ENCODE data around the gene IL1R1.
A peak's percentile ranks its signal among the peaks of the same experiment; 100 is the strongest.
"Not testable (repeated sequence)": the region's sequence is repeated elsewhere in the genome, so short reads cannot be mapped to it uniquely, and the experiment has no call there.

Gene IL1R1, protein sequence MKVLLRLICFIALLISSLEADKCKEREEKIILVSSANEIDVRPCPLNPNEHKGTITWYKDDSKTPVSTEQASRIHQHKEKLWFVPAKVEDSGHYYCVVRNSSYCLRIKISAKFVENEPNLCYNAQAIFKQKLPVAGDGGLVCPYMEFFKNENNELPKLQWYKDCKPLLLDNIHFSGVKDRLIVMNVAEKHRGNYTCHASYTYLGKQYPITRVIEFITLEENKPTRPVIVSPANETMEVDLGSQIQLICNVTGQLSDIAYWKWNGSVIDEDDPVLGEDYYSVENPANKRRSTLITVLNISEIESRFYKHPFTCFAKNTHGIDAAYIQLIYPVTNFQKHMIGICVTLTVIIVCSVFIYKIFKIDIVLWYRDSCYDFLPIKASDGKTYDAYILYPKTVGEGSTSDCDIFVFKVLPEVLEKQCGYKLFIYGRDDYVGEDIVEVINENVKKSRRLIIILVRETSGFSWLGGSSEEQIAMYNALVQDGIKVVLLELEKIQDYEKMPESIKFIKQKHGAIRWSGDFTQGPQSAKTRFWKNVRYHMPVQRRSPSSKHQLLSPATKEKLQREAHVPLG

DNA sequence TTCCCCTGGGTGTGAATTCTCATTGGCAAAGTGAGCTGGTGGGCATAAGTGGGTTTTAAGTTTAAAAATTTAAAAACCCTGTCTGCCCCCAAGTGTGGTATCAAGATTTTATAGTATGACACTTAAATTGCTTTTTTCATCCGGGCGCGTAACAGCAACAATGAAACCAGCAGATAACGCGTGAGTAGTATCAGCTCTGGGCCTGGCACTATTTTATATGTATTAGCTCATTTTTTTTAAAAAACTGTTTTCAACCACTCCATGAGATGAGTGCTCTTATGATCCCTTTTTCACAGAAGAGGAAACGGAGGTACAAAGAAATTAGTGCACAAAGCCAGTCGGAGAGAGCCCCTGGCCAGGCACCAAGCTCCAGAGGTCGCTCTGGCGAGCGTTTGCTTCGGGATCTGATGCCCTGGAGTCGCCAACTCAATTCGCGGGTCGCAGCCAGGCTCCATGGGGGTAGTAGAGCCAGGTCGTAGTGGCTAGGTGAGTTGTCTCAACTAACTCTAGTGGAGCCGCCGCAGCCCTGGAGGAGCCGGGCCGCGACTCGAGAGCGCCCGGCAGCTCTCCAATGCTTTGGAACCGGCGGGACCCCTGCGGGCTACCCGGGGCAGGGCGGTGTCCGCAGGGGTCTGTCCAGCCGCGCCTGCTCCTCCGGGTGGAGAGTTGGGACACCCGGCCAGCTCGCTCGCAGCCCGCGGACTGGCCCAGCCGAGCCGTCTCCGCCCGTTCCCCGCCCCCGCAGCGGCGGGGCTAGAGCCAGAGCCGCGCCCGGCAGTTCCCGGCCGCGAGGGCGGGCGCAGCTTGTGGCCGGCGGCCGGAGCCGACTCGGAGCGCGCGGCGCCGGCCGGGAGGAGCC lies at the start of gene IL1R1:
Gene IL1R1, plus strand, starts transcription at position 777 of the 859 bp plus-strand sequence. CDS start 14,979 bp downstream, outside the sequence.
- DNase-seq = peak; percentile 88

DNA sequence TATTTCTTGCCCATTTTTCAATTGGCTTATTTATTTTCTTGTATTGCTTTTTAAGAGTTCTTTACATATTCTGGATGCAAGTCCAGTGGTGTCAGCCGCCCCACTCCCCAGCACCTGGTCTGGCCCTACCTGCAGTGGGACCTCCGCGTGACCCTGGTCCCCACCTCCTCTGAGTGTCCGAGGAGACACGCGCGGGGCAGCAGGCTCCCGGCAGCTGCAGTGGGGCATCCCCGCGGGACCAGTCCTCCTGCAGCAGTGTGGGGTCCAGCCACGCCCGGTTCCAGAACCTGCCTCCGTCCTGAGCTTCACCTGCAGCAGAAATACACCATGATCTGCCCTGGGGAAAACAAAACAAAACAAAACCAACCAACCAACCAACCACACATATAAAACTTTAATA lies 48.9 kb upstream of the IL1R1 start:
- DNase-seq = no peak

DNA sequence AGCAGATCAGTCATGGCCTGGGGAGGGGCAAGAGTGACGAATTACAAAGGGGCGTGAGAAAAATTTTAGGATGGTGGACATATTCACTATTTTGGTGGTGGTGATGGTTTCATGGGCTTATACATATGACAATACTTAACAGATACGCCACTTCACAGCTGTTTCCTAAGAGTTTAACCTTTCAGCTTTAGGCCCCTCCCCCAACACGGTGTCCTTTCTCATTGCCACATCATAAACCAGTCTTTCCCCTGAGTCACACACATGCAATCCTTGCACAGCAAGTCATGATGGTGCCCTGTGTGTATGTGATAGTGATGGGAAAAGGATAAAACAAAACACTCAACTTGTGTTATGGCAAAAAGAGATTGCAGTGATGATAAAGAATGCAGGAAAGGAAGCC lies 47.6 kb upstream of the IL1R1 start:
- peak; percentile 78 for DNase-seq

DNA sequence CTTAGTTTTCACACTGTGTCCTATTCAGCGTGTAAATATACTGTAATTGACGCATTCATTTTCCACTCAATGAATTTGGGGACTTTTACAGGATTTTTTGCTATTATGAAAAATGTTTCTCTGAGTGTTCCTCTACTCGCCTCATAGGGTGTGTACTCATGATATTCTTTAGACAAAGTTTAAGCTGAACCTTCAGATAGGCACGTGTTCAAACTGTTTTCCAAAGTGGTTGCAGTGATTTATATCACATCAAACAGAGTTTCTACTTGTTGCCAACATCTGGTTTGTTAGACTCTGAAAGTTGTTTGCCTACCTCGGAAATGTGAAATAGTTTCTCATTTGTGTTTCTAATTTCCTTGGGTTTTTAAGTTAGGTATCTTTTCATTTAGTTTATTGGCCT lies 46.4 kb upstream of the IL1R1 start:
- DNase-seq = no peak

DNA sequence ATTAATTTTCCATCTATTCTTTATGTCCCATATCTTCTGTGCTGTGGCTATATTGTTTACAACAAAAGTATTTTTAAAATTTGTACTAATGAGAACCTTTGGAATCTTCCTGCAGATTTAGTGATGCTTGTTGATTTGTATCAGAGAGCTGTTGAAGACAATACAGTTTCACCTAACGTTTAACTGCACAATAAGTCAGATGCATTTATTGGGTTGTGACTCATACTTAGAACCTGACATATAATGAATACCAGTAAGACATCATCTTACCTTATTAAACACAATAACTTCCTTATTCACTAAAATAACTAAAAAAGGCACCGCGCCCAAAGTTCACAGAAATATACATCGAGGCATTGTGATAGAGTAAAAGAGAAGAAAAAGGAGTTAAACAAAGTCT lies 43.8 kb upstream of the IL1R1 start:
- DNase-seq = no peak

DNA sequence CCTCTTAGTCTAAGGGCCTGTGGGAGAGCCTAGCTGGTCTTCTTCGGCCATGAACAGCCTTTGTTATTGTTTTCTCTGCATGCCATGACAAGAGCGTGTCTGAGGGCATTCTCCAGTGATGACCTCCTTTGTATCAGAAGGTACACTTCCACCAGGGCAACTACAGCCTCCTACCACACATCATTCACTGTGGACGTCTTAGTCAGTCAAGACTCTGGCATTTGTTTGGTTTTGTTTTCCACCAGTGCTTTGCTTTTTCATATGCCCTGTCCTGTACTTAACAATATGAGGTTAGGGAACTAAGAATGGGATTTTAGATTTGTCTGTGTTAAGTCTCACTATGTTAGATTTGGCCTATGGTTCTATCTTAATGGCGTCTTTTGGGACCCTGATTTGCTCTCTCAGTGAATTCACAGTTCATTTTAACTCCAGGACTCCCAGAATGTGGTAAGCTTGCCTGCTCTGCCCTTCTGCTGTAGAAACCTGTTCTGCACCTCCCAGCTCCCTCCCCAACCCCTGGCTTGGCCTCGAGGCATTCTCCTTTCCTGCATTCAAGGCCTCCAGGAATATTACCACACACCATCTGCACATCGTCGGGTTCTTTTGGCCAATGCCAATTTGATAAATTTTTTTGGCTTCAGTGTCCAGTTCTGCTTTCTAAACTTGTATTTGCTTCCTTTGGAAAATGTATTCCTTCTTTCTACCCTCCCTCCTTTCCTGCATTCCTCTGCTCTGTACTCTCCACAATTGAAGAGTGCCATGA lies 42.8 kb upstream of the IL1R1 start:
- DNase-seq = no peak

DNA sequence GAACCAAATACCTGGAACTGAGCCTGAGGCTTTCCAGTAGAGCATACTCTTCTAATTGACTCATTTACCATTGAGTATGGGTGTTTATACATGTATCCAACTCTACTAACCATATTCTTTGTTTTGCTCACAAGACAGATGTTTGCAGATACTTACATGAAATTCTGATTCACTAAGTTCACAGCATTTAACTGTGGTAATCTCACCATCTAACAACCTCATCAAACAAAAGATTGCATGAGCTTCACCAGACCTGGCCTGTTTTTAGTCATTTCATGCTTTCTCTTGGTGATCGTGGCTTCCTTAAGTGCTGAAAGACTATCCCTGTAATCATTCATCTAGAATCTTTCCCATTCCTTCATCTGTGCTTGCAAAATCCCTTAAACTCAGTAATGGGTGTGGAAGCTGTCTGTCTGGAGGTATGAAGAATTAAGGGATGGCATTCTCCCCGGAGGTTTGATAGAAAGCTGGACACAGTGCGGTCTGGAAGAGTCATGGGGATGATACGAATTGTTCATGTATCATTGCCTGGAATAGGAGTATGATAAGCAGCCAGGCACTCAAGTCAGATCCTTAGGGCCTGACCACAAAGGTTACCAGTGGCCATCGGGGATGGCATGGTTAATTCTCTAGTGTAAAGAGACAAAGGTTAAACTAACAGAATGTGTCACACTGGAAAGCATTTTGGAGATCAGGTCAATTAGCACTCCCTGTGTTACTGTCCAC lies 42.0 kb upstream of the IL1R1 start:
- no peak for DNase-seq

DNA sequence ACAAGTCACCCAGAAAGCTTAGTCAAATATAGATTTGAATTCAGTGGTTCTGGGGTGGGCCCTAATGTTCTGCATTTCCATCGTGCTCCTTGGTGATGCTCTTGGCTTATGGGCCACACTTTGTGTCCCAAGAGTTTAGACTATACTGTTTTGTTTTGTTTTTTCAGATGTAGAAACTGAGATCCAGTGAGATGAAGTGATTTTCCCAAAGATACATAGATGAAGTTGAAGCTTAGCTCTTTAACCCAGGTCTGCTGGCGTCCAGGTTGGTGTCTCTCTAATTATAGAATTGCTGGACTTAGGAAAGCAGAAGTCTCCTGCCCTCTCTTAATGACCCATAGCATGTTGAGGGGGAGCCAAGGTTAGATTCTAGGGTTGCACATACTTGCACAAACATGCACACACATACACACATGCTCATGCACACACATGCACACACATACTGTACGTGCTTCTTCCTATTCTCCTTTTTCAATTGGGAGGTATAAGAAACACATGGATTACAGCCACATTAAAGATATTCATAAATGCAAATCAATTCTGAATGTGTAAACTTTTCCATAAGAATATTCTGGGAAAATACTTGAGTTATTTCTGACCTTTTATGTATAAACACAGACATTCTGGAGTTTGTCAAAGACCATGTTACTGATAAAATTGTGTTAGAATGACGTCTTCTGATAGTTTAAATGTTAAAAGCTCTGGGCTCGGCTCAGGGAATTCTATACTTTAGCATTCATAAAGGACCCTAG lies 41.3 kb upstream of the IL1R1 start:
- DNase-seq = no peak

DNA sequence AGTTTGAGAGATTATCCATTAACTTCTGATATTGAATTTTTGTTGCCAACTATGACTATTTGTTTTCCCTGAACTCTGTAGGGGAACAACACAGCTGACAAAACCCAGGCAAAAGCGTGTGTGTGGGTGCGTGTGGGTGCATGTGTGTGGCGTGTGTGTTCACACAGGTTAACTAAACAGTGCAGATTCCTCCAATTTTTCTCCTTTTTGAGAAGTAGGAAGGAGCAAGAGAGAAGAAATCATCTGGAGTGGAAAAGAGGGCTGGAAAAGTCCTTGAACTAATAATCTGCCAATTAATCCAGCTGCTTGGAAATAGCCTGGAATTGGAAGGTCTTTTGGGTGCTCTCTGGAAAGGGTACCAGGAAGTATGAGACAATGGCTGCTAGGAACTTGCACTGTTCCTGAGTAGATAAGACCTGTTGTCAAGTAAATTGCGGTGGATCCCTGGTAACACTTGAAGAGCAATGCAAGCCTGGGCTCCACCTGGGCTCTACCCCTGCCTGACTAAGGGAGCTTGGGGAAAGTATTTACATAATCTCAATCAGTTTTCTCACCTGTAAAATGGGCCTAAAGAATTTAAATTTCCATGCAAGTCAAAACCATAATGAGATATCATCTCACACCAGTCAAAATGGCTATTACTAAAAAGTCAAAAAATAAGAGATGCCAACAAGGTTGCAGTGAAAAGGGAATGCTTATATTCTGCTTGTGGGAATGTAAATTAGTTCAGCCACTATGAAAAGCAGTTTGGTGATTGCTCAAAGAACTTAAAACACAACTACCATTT lies 40.5 kb upstream of the IL1R1 start:
- DNase-seq = no peak

DNA sequence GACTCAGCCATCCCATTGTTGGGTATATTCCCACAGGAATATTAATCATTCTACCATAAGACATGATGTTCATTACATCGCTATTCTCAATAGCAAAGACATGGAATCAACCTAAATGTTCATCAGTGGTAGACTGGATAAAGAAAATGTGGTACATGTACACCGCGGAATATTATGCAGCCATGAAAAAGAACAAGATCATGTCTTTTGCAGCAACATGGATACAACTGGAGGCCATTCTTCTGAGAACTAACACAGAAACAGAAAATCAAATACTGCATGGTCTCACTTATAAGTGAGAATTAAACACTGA lies 40.0 kb upstream of the IL1R1 start:
- not testable (repeated sequence) for DNase-seq

DNA sequence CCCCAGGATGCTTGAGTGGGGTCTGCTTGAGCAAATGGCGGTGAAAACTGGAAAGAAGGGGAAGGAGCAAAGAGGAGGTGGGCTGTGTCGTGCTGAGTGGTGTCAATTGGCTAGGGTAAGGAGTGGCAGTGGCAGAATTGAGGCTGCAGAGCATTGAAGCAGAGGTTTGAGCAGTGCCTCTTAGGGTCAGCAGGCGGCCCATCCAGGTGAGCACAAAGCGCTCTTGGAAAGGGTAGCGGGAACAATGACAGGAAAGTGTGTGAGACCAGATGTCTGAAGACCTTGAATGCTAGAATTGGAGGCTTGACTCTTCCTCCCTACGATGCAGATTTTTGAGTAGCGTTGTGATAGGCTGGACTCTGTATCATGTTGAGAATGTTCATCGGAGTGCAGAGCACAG lies 39.3 kb upstream of the IL1R1 start:
- no peak for DNase-seq

DNA sequence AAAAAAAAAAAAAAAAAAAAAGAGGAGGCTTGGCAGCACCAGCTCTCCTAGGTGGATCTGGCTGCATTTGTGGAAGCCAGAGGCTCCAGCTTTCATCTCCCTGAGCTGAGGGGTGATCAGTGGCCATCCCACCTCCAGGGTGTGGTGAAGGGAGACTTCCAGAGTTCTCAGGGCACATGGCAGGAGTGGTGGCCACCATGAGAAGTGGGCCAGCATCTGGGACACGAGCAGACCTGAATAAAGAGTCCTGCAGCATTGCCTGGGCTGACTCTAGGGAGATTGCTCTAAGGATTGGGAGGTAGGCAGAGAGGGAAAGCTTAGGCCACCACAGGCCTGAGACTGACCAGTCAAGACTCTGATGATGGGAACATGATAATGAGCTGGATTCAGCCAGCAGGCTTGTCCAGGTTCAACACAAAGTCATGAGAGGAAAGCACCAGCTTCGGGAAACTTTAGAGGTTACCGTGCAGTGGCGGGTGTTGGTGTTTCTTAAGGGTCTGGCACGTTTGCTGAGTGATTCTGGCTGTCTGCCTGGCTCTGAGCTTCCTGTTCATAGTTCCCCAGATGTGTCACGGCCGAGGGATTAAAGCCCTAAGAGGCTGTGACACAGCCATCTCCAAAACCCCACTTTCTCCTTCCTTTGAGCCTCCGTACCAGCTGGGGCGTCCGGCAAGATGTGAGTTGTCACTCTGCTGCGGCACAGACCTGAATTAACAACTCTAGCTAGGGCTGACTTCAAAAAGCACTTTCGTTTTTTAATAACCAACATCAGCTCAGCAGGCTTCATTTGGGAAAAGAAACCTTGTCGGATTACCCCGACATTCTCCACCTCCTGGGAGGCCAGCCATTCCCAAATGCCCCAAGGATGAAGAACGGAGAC lies 38.3 kb upstream of the IL1R1 start:
- peak; percentile 60 for DNase-seq

DNA sequence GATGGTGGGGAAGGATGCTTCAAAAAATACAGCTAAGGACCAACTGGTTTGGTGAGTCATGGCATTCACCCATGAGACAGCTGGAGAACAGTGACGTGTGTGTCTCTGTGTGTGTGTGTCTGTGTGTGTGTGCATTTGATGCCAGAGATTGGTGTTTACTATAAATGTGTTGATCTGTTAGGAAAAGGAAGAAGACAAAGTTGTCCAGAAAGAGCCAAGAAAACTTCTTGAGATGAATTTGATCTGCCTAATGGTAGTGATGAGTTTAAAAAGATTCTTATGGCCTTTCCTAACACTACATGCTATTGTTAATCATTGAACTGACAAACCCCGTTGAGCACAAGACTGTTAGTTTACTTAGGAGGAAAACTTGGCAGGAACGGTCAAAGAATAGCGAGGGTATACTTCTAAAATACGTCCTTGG lies 36.4 kb upstream of the IL1R1 start:
- no peak for DNase-seq

DNA sequence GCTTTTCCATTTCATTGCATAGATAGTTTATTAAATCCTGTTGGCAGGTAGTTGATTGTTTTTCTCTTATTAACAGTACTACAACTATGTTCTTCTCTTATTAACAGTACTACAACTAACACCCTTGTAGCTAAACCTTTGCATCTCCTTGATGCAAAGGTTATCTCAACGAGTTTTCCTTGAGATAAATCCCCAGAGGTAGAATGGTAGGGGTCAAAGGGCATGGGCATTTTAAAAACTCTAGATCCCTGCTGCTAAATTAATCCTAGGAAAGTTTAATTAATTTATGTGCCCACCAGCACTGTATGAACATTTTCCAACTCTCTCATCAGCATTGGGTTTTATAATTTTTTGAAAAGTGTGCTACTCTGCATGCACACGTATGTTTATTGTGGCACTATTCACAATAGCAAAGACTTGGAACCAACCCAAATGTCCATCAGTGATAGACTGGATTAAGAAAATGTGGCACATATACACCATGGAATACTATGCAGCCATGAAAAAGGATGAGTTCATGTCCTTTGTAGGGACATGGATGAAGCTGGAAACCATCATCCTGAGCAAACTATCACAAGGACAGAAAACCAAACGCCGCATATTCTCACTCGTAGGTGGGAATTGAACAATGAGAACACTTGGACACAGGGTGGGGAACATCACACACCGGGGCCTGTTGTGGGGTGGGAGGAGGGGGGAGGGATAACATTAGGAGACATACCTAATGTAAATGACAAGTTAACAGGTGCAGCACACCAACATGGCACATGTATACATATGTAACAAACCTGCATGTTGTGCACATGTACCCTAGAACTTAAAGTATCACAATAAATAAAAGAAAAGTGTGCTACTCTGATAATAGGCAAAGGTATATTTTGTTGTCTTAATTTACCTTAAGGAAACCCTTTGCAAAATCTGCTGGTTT lies 35.5 kb upstream of the IL1R1 start:
- not testable (repeated sequence) for DNase-seq

DNA sequence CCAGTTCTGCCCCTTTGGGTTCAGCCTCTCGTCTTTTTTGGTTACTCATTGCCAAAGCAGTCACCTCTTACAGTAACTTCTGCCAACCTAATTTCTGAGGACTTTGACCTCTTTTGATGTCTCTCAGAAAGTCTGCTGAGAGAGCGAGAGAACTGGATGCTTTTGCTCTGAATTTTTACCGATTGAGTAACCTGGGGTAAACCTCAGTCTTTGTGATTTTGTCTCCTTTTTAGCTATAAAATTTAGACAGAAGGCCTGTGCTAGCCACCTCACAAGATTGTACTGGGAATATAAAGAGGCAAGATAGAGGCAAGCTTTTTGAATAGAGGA lies 34.8 kb upstream of the IL1R1 start:
- DNase-seq = no peak

DNA sequence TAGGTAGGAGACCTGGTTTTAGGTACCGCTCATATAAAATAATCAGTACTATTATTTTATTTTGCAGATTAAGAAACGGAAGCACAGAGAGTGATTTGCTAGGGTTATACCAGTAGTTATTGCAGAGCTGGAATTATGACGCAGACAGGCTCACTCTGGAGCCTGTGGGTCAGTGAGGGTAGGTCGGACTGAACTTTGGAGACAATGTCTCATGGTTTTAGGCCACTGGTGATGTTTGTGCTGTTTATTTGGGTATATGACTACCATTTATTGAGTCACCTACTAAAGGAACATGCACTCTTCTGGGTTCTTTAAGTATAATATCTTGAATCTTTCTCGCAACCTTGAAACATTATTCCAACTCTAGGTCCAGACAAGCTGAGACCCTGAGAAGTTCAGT lies 33.5 kb upstream of the IL1R1 start:
- DNase-seq = no peak

DNA sequence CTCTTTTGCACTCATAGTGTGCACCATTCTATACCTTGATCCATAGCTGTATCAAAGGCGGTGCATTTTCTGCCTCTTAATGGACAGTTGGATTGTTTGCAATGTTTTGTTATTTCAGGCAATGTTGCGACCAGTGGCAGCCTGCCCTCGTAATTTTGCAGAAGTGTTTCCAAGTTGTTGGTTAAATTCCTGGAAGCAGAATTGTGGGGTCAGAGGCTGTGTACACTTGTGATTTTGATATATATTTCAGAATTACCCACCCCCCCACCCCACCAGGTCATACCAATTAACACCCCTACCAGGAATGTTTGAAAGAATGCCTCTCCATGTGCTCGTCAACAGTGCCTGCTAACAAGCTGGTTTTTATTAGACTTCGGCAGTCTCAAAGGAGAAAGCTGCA lies 32.4 kb upstream of the IL1R1 start:
- no peak for DNase-seq

DNA sequence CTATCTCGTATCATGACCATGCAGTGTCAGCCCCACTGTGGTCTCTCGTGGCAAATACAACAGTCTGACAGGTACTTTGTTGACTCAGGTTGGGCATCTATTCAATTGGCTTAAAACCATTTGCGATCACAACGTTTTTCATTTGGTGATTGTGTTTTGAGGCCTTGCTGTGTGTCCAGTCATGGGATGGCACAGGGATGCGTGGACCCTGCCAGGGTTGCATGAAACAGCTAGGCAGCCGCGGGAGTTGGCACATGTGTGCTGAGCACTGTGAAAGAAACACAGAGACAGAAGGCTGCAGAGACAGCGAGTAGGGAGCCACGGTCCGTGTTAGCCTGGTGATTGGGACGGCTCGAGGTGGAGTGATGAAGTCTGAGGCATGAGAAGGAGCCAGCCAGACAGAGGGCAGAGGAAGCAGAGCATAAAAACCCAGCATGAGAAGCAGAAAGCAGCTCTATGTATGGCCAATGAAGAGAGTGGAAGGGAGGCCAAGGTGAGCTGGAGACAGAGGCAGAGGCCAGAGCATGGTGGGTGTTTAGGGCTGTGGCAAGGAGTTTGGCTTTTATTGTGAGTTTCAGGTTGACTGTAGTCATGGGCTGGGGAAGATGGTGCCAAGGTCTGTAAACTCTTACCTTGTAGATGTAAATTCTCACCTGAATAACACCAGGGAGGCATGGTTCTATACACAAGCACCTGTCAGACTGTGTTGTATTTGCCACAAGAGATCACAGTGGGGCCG lies 31.8 kb upstream of the IL1R1 start:
- no peak for DNase-seq
